Peyer's patch (tissue), 4 donors: ENCODE data around the gene ZNF83.

Experiments used
- POLR2A ChIP-seq, 2 donors: fragments of 450-650 bp; IDR thresholded peaks; one replicate each; pipeline ENCODE4 v1.5.1; 2017; ENCODE audit warnings: antibody characterized with exemption in 2 of 2, mild to moderate bottlenecking in 2 of 2, moderate library complexity in 2 of 2
- TF ChIP-seq, protein P1 (sequence below), 6 experiments: fragments of 450-650 bp in 4 of 6; fragments of 200-600 bp in 2 of 6; sonication (generic) in 1 of 6; IDR thresholded peaks; one replicate each; pipeline ENCODE4 v1.5.1; 2017 to 2019; ENCODE audit warnings: antibody characterized with exemption in 6 of 6, mild to moderate bottlenecking in 3 of 6, moderate library complexity in 1 of 6

DNA sequence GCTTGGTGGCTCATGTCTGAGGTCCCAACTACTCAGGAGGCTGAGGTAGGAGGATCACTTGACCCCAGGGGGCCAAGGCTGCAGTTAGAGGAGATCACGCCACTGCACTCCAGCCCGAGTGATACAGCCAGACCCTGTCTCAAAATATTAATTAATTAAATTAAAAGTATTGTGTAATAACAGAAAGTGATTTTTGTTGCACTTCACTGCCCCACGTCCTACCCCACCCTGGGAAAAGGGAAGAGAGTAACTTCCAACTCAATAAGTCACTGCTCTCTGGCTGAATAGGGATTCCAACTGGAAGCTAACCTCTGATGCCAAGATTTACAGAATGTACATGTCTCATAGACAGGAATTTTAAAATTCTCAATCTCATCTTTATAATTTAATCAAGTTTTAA is 49.5 kb upstream of the ZNF83 start:
- TF ChIP-seq, protein P1, sequence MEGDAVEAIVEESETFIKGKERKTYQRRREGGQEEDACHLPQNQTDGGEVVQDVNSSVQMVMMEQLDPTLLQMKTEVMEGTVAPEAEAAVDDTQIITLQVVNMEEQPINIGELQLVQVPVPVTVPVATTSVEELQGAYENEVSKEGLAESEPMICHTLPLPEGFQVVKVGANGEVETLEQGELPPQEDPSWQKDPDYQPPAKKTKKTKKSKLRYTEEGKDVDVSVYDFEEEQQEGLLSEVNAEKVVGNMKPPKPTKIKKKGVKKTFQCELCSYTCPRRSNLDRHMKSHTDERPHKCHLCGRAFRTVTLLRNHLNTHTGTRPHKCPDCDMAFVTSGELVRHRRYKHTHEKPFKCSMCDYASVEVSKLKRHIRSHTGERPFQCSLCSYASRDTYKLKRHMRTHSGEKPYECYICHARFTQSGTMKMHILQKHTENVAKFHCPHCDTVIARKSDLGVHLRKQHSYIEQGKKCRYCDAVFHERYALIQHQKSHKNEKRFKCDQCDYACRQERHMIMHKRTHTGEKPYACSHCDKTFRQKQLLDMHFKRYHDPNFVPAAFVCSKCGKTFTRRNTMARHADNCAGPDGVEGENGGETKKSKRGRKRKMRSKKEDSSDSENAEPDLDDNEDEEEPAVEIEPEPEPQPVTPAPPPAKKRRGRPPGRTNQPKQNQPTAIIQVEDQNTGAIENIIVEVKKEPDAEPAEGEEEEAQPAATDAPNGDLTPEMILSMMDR (IDR thresholded peaks at IDR 0.05), result no peak
- no peak for TF ChIP-seq POLR2A (IDR thresholded peaks at IDR 0.05)
